Upper lobe of left lung (tissue), 4 donors: ENCODE results near the gene NDUFAF2.

Source experiments
- CTCF ChIP-seq, 6 experiments: fragments of 450-650 bp in 4 of 6; fragments of 200-600 bp in 2 of 6; sonication (generic) in 2 of 6; IDR thresholded peaks; one replicate each; pipeline ENCODE4 v1.5.1; 2016 to 2019; ENCODE audit warnings: antibody characterized with exemption in 6 of 6
- POLR2A ChIP-seq, 4 donors: fragments of 450-650 bp; IDR thresholded peaks; one replicate each; pipeline ENCODE4 v1.5.1; 2016 to 2017; ENCODE audit warnings: antibody characterized with exemption in 4 of 4, mild to moderate bottlenecking in 2 of 4
- POLR2AphosphoS5 ChIP-seq, 2 donors: sonication (generic); formaldehyde crosslinking; IDR thresholded peaks; one replicate each; pipeline ENCODE4 v1.5.1; 2017; ENCODE audit warnings: antibody characterized with exemption in 2 of 2

GRCh38 chr5:61028382-61028781, 83.4 kb downstream of the NDUFAF2 start:
- TF ChIP-seq CTCF (IDR thresholded peaks at IDR 0.05): no peak
- no peak for TF ChIP-seq POLR2A (IDR thresholded peaks at IDR 0.05)
- TF ChIP-seq POLR2AphosphoS5 (IDR thresholded peaks at IDR 0.05): no peak
